ENCODE data around the gene CDCP2. TPM values are rescaled to one million over a fixed set of nuclear protein-coding genes. Genes with fewer than 3 reads are reported as not detected.

CDCP2 gene
- total RNA-seq, 4 donors from 2014 or later: 0.19 TPM; not detected in 3

- no peak for DNase-seq
- 72 to 83% methylated on average over 1 to 4 of the region's 4 CpGs for WGBS, 2 donors
- no peak for TF ChIP-seq CTCF (IDR thresholded peaks at IDR 0.05)
- no peak for TF ChIP-seq POLR2A (IDR thresholded peaks at IDR 0.05)
Measured at GRCh38 chr1:54174106-54174505, 21.3 kb upstream of the CDCP2 start.

GRCh38 chr1:54173681-54174080, 20.9 kb upstream of the CDCP2 start:
- Histone ChIP-seq H3K36me3 (peaks cover 0 to 19% (median 0%) of the 10 kb centered on the region in 3 donors), H3K27ac (no peak overlapping the region), H3K9me3 (no peaks in the 10 kb centered on the region), H3K27me3 (no peaks in the 10 kb centered on the region), H3K4me1 (peaks cover 0 to 5% (median 0%) of the 10 kb centered on the region in 3 donors), H3K4me3 (no peak overlapping the region)
- TF ChIP-seq POLR2A (IDR thresholded peaks at IDR 0.05) (no peak), CTCF (IDR thresholded peaks at IDR 0.05) (no peak)
- intact Hi-C loops (cut with DNase I): no loop called here
- 77 to 80% methylated on average over 6 to 9 of the region's 9 CpGs for WGBS, 2 donors
- no peak for DNase-seq

More at GRCh38 chr1:54174106-54174505, 21.3 kb upstream of the CDCP2 start:
- no peaks in the 10 kb centered on the region for H3K9me3 ChIP-seq
- H3K4me1 ChIP-seq: peaks cover 0 to 1% (median 0%) of the 10 kb centered on the region in 3 donors
- peaks cover 0 to 24% (median 0%) of the 10 kb centered on the region in 3 donors for H3K36me3 ChIP-seq
- H3K4me3 ChIP-seq: no peak overlapping the region
- no peaks in the 10 kb centered on the region for H3K27me3 ChIP-seq
- intact Hi-C loops (cut with DNase I): no loop called here
- no peak overlapping the region for H3K27ac ChIP-seq

- Histone ChIP-seq H3K36me3 (peaks cover 0 to 12% (median 0%) of the 10 kb centered on the region in 3 donors), H3K27ac (peak overlapping the region in 1 of 4 donors; percentile 14), H3K4me1 (peaks cover 5 to 13% (median 7%) of the 10 kb centered on the region in 3 donors), H3K27me3 (no peaks in the 10 kb centered on the region), H3K9me3 (no peaks in the 10 kb centered on the region), H3K4me3 (no peak overlapping the region)
- 74 to 81% methylated on average over 8 to 10 of the region's 10 CpGs for WGBS, 2 donors
- intact Hi-C loops (cut with DNase I): no loop called here
- TF ChIP-seq CTCF (IDR thresholded peaks at IDR 0.05): no peak
- no peak for TF ChIP-seq POLR2A (IDR thresholded peaks at IDR 0.05)
- DNase-seq: no peak
Measured at GRCh38 chr1:54172614-54173599, 20.1 kb upstream of the CDCP2 start.

- Histone ChIP-seq H3K4me3 (no peak overlapping the region), H3K27ac (no peak overlapping the region), H3K27me3 (no peaks in the 10 kb centered on the region), H3K9me3 (no peaks in the 10 kb centered on the region), H3K36me3 (peaks cover 0 to 8% (median 0%) of the 10 kb centered on the region in 3 donors), H3K4me1 (peaks cover 7 to 24% (median 12%) of the 10 kb centered on the region in 3 donors)
- intact Hi-C loops (cut with DNase I): no loop called here
- WGBS, 2 donors: 86 to 92% methylated on average over 1 to 4 of the region's 8 CpGs
- no peak for DNase-seq
- TF ChIP-seq POLR2A (IDR thresholded peaks at IDR 0.05): no peak
- TF ChIP-seq CTCF (IDR thresholded peaks at IDR 0.05): no peak
Measured at GRCh38 chr1:54171606-54172005, 18.8 kb upstream of the CDCP2 start.

GRCh38 chr1:54171016-54171415, 18.2 kb upstream of the CDCP2 start:
- no peak for TF ChIP-seq CTCF (IDR thresholded peaks at IDR 0.05)
- TF ChIP-seq POLR2A (IDR thresholded peaks at IDR 0.05): no peak
- DNase-seq: no peak
- Histone ChIP-seq H3K4me1 (peaks cover 7 to 24% (median 12%) of the 10 kb centered on the region in 3 donors), H3K36me3 (peaks cover 0 to 8% (median 0%) of the 10 kb centered on the region in 3 donors), H3K4me3 (no peak overlapping the region), H3K9me3 (no peaks in the 10 kb centered on the region), H3K27me3 (no peaks in the 10 kb centered on the region), H3K27ac (no peak overlapping the region)
- WGBS, 2 donors: 73 to 84% methylated on average over 8 of the region's 8 CpGs
- intact Hi-C loops (cut with DNase I): no loop called here

Measured in esophagus squamous epithelium (tissue), 5 donors.